NT2/D1 (cell line): ENCODE data around the gene ZNF467.

Experiments
- SUZ12 ChIP-seq: IDR thresholded peaks from 2 replicates; pipeline ENCODE4 v1.6.1; 2011; ENCODE audit not compliant: insufficient read length, insufficient read depth; ENCODE audit errors: extremely low read depth
- YY1 ChIP-seq: IDR thresholded peaks from 2 replicates; pipeline ENCODE4 v1.6.1; 2011; ENCODE audit not compliant: insufficient read length, insufficient read depth
- ZNF274 ChIP-seq: IDR thresholded peaks from 2 replicates; pipeline ENCODE4 v1.6.1; 2011; ENCODE audit warnings: mild to moderate bottlenecking, low read depth, low read length

- no peak for TF ChIP-seq YY1
- no peak for TF ChIP-seq ZNF274
- no peak for TF ChIP-seq SUZ12
Measured at GRCh38 chr7:149768931-149769330, 4.5 kb downstream of the ZNF467 start.
